Measurements from ENCODE around the gene TENM3. TPM values are rescaled to one million over a fixed set of nuclear protein-coding genes. Genes with fewer than 3 reads are reported as not detected.

TENM3 gene
- polyA plus RNA-seq, 3 donors = 1.8 to 10.3 (median 2.3) TPM

DNA sequence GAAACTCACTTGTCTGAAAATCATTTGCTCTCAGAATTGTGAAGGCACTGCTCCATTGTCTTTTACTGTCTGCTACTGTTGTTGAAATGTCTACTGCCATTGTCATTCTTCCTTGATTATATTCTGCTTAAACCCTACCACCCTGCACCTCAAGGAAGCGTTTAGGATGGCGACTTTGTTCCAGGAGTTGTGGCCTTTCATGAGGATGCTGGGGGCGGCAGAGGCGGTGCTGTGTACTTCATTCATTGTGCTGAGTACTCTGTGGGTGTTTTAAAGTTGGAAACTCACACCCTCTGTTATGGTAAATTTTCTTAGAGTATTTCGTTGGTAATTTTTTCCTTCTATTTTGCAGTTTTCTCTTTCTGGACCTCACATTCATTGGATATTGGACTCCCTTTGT lies 258.9 kb downstream of the TENM3 start:
- H3K27ac ChIP-seq (ENCODE audit: low read depth, low read length) = no peak overlapping the region
- WGBS, 3 donors = 88 to 90% (median 89%) methylated on average over 5 of the region's 5 CpGs

DNA sequence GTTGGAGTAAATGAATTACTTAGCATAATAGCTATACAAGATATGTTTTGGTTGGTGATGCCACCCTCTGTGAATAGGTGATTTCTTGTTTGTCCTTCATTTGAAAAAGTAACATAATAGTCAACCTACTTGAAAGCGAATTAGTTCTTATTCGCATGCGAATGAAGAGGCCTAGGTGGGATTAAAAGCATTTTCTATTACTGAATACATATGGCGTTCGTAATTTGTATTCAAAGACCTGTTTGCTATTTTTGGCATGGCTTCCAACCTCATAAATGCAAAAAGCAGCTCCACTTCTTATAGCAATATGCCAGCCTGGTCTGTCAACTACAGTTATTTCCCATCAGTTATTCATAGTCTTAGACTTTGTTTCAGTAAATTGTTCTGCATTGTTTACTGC lies 261.3 kb downstream of the TENM3 start:
- 90 to 97% (median 94%) methylated on average over 5 of the region's 5 CpGs for WGBS, 3 donors

DNA sequence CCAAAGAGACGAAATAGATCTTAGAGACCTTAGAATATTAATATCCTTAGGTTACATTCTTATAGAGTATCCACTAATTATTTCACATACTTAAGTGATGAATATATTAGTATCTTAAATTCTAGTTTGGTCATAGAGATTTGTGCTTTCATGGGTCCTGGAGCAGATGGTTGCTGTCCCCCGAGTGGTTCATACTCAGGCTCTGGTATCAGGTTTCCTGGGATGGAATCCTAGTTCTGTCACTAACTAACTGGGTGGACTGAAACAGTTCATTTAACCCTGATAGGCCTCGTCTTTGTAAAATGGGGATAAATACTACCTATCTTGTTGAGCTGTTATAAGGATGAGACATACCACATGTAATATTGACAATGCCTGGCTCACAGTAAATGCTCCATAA lies 264.6 kb downstream of the TENM3 start:
- H3K27ac ChIP-seq (ENCODE audit: low read depth, low read length) = no peak overlapping the region
- WGBS, 3 donors = 58 to 67% (median 66%) methylated on average over 3 of the region's 3 CpGs

More for the DNA sequence above, 261.3 kb downstream of the TENM3 start:
- H3K27ac ChIP-seq (ENCODE audit: low read depth, low read length) = no peak overlapping the region

DNA sequence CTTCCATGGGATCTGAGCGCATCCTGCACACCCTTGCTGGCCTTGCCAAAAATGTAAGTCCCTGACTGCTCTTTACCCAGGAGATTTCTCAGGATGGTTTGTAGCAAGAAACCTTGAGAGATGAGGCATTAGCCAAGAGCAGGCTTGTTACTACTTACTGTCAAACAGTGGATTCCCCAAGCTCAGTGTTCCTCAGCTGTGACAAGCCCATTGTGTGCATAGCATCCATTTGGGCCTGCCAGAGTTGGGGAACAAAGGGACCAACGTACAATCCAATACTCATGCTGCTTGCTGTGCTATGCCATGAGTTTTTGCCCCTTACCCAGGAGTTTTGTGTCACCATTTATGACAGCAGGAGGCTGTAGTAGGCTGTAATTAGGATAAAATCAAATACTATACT lies 267.6 kb downstream of the TENM3 start:
- 76 to 88% (median 83%) methylated on average over 2 of the region's 2 CpGs for WGBS, 3 donors

DNA sequence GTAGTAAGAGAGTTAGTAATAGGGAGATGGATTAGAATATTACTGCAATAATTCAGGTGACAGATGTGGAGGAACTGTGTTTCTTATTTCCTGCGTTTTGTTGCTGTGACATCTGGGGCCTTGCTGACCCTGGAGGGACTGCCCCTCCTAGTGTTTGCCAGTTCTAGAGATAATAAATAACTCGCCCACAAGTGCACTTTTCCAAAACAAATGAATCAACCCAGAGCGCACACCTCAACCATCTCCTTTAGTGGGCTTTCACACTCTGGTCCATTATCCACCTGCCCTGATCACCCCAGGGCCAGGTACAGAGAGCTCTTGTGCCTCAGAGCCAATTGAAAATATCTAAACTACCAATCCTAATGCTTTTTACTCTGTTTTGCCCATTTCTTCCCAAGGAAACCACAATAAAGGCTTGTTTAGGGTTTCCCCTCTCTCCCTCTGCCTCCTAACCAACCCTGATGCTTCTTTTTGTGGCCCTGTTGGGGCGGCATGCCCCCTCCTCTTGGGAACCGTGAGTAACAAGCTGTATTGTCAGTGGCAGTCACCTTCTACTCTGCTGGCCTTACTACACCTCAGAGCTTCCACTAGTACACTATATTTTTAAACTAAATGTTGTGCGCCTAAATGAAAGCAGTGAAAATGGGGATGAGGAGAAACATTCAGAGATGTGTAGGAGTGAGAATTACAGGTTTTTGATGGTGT lies 270.5 kb downstream of the TENM3 start:
- 66 to 75% (median 67%) methylated on average over 6 of the region's 6 CpGs for WGBS, 3 donors

More for the DNA sequence above, 267.6 kb downstream of the TENM3 start:
- H3K27ac ChIP-seq (ENCODE audit: low read depth, low read length) = no peak overlapping the region

DNA sequence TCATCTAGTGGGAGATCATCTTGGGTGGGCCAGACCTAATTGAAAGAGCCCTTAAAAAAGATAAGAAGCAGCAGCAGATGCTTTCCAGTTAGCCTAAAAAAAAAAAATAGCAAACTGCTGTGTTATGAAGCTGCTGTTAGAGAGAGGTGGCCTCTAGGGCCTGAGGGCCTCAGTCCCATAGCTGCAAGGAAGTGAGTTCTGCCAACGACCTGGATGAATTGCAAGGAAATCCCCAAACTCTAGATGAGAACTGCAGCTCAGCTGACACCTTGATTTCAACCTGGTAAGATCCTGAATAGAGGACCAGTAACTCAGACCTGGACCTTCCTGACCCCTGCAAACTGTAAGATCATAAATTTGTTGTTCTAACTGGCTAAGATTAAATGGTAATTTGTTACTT lies 275.2 kb downstream of the TENM3 start:
- no peak overlapping the region for H3K27ac ChIP-seq (ENCODE audit: low read depth, low read length)
- 13 to 37% (median 22%) methylated on average over 1 of the region's 1 CpG for WGBS, 3 donors

More for the DNA sequence above, 270.5 kb downstream of the TENM3 start:
- H3K27ac ChIP-seq (ENCODE audit: low read depth, low read length) = no peak overlapping the region

DNA sequence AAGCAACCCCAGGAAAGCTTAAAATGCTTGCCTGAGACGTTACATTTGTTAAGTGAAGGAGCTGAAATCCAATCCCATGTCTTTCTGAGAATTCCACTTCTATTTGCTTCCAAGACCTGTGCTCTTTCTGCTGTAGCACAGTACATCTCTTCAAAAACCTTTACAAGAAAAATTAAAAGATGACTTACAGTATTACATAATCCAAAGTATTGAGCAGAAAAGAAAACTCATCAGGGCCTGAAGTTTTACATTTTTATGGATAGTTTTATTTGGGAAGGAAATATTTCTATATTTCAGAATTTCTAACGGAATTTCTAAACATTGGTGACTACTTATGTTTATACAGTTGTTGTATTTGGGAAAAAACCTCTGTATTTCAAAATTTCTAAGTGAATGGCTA lies 276.3 kb downstream of the TENM3 start:
- 52 to 85% (median 60%) methylated on average over 2 of the region's 2 CpGs for whole genome bisulfite sequencing, 3 donors
- no peak overlapping the region for H3K27ac ChIP-seq (ENCODE audit: low read depth, low read length)

DNA sequence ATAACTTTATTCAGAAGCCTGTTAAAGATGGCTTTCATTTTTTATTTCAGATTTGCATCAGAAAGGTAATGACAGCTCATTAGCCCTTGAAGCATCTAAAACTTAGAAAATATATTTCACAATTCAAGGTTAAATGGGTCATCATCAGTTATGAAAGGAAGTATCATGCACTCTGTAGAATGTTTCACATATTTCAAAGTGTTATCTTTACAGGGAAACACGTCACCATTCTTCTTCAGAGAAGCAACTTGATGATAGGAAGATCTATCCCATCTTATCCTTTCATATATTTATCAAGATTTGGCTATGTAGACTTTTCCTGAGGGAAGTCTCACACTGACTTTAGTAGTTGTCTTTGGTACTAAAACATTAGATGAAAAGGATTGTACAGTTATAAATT lies 277.8 kb downstream of the TENM3 start:
- WGBS, 3 donors = 44 to 63% (median 63%) methylated on average over 1 of the region's 1 CpG
- no peak overlapping the region for H3K27ac ChIP-seq (ENCODE audit: low read depth, low read length)

DNA sequence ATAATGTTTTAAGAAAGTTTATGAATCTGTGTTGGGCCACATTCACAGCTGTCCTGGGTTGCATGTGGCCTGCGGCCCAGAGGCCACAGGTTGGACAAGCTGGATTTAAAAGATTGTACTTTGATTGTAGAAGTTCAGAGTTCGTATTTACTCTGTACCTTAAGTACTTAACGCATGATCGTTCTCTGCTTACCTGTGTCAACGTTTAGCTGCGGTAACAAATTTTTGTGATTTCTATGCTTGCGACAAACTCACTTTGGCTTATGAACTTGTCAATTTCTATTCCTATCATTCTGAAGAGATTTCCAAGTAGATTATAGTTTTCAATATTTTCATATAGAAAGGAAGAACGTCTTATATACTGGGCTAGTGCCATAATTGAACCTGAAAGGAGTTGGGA lies 285.6 kb downstream of the TENM3 start:
- 80 to 91% (median 89%) methylated on average over 8 of the region's 8 CpGs for WGBS, 3 donors

DNA sequence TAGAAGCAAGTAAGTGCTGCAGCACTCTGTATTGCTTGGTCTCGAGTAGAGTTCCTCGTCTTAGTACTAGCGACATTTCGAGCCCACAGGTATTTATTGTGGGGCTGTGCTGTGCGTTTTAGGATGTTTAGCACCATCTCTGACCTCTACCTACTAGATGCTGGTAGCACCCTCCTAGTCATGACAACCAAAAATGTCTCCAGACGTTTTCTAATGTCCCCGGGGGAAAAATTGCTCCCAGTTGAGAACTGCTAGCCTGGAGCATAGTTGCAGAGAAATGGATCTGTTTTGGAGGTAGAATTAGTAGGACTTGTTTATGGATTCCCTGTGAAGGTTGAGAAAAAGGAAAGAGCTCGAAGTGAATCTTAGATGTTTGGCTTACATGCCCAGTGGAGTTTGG lies 287.2 kb downstream of the TENM3 start:
- WGBS, 3 donors = 85 to 91% (median 85%) methylated on average over 8 of the region's 8 CpGs
- no peak overlapping the region for H3K27ac ChIP-seq (ENCODE audit: low read depth, low read length)

More for the DNA sequence above, 285.6 kb downstream of the TENM3 start:
- H3K27ac ChIP-seq (ENCODE audit: low read depth, low read length) = no peak overlapping the region

DNA sequence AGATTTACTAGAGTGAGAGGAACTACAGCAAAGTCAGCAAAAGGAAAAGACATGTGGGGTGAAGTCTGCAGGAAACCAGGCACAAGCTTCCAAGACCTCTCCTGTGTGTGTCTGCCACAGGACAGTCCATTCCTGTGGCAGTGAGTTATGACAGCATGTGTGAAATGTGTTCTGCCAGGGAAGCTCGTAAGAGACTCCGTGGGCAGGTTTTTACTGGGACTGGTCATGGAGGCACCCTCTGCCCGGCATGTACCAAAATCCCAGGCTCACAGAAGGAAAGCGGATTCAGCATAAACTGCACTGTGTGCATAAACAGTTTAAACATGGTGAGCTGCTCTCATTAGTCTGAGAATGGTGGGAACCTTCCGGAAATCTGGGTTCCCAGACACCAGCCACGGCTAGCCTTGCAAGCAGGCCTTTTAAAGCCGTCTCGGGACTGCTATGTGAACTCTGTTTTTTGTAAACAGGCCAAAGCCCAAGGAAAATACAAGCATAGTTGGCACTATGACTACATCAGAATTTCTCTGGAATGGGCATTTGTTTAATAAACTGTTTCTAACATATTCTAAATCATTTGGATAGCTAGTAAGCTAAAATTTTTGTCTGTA lies 288.5 kb downstream of the TENM3 start:
- no peak overlapping the region for H3K27ac ChIP-seq (ENCODE audit: low read depth, low read length)
- 78 to 83% (median 80%) methylated on average over 8 of the region's 8 CpGs for WGBS, 3 donors

DNA sequence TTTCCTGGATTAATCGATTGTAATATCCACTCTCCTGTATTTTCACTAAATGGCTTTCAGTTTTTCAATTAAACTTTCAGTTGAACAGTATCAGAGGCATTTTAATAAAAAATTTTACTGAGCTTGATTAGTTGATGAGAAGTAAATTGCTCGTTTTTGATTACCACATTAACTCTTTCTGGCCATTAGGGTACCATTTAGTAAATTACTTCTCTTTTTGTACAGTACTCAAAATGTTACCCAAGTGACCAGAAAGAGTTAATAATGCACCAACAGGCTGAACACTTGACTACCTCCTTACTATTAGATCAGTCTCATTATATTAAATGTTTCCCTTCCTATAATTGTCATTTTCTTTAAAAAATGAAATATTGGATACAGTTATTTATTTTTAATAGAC lies 289.2 kb downstream of the TENM3 start:
- 64 to 73% (median 66%) methylated on average over 2 of the region's 2 CpGs for WGBS, 3 donors
- no peak overlapping the region for H3K27ac ChIP-seq (ENCODE audit: low read depth, low read length)

DNA sequence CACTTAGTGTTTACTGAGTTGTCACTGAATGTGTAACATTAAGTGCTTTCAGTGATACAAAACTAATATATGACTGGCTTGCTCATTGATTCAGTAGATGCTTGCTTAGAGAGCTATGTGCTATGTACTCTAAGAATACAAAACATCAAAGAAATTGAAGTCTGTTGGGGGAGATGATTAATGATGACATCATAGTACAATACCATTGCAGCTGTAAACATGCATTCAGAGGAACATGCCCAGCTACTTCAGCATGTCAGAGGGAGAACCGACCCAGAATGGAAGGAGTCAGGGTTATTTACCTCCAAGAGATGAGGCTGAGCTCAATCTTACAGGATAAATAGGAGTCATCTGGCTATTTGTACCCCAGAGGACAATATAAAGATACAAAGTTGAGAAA lies 290.8 kb downstream of the TENM3 start:
- 31 to 53% (median 39%) methylated on average over 1 of the region's 1 CpG for WGBS, 3 donors
- H3K27ac ChIP-seq (ENCODE audit: low read depth, low read length) = no peak overlapping the region

DNA sequence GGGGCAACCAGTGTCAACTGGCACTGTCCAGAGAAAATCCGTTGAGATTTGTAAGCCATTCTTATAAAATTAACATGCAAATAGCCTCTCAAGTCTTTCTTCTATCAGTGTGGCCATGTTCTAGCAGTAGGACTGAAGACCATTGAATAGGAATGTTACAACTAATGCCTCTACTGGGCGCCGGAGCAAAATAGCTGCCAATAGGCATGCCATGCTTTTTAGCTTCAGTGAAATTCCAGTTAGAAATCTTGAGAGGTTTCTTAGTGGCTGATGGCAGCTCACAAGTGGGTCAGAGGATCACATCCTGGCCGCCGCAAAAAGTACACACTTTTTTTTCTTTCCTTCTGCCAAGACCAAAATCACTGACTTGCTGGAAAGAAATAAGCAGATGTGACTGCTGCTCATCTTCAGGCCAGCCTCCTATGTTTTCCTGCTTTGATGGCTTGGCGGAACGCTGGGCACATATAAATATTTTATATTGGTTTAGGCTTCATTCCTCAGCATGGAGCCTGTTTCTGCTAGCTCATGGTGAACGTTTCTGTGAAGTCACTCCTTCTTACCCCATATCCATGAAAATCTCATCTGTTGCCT lies 293.1 kb downstream of the TENM3 start:
- 63 to 74% (median 67%) methylated on average over 8 of the region's 8 CpGs for WGBS, 3 donors
- H3K27ac ChIP-seq (ENCODE audit: low read depth, low read length) = no peak overlapping the region

DNA sequence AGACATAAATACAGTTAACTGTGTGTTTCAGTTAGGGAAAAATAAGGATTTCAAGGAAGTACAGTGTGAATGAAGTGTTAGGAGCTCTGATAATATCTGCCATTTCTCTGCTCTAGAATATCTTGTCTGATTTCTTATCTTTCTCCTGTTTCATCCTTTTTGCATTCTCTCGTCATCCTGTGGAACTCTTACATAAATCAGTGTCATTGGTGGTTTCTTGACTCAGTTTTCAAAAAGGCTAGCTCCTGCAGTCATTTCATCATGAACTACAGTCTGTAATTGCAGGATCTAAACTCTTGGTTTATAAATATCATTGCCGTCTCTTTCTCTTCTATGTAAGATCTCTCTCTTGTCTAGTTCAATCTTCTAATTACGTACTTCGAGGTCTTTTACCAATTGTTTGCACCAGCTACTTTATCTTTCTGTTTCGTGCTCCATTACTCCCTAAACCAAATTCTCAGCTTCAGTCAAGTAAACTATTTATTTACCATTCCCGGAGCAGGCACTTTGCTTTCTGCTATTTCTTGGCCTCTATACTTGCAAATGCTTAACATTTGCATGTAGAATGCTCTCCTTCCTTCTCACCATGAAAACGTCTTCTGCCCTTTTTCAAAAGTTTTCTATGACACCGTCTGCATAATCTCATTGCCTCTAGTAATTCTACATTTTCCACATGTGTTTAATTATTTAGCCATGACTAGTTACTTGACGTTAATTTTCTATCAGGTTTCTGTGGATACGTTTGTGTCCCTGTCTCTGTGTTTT lies 294.0 kb downstream of the TENM3 start:
- 43 to 45% (median 43%) methylated on average over 10 of the region's 10 CpGs for WGBS, 3 donors
- no peak overlapping the region for H3K27ac ChIP-seq (ENCODE audit: low read depth, low read length)

DNA sequence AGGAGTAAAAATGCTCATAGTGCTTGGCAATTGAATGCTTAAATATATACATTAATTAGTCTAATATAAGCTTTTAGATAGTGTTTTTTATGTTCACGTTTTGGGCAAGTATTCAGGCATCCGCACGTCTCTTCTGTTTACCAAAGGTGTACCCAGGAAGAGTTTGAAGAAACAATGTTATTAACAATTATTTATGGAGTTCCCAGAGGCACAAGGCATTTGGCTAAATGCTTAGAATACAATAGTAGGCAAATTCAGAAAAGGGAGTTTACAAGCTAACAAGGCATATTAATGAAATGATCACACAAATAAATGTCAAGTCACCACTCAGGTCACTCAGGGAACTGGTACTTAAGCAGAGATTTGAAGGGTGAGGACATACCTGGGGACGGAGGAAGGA lies 294.8 kb downstream of the TENM3 start:
- H3K27ac ChIP-seq (ENCODE audit: low read depth, low read length) = no peak overlapping the region
- 56 to 77% (median 73%) methylated on average over 4 of the region's 4 CpGs for WGBS, 3 donors

DNA sequence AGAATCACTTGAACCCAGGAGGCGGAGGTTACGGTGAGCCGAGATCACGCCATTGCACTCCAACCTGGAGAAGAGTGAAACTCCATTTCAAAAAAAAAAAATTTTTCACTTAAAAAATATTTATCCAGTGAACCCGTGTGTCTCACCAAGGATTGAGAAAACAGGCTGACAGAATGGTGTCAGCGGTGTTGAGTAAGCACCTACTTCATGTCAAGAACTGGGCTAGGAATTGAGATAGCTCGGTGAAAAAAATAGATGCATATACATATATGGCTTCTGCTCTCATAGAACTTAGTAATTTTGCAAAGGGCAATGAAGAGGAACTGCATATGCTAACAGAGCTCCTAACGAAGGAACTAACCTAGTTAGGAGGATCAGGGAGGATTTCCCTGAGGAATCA lies 297.3 kb downstream of the TENM3 start:
- 90 to 96% (median 91%) methylated on average over 8 of the region's 8 CpGs for WGBS, 3 donors
- H3K27ac ChIP-seq (ENCODE audit: low read depth, low read length) = no peak overlapping the region

DNA sequence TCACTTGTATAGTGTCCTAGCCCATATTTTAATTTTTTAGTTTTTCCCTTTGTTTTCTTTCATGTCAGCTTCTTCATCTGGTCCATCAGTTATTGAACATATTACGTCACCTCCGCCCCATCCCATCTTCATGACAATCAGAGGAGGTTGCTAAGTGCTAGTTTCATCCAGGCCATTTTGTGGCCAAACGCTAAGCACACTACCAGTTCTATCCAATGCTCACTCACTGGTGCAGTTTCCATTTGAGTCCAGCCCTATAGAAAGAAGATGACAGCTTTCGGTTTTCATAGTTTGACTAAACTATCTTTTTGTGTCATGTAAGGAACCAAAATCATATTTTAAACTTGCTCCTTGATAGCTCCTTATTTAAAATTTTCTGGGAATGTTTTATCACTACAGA lies 304.2 kb downstream of the TENM3 start:
- WGBS, 3 donors = 89 to 96% (median 92%) methylated on average over 4 of the region's 4 CpGs
- H3K27ac ChIP-seq (ENCODE audit: low read depth, low read length) = no peak overlapping the region

DNA sequence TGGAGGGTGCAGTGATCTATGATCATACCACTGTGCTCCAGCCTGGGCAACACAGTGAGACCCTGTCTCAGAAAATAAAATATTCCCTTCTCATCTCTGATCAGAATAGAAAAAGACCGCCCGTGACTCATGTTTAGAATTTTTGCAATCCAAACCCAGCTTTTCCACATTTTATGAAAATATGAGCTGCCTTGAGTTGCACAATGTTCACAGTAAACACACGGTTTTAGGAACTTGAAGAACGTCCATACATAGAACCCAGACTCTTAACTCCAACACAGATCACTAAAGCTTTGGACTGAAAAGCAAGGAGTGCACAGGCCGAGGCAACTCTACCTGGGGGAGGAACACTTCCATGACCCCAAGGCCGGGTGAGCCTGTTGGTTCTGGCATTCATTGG lies 305.0 kb downstream of the TENM3 start:
- 85 to 93% (median 86%) methylated on average over 6 of the region's 6 CpGs for WGBS, 3 donors

More for the DNA sequence above, 305.0 kb downstream of the TENM3 start:
- H3K27ac ChIP-seq (ENCODE audit: low read depth, low read length) = no peak overlapping the region

All from adipose tissue (tissue), 3 donors.